Germinal center (tissue), 1 donor: ENCODE data around the gene TENM3.

Experiments
- DNase-seq: peaks from one replicate; pipeline ENCODE4 v3.0.0; 2012; ENCODE audit warnings: mixed read lengths, low spot score

The TENM3 gene

GRCh38 chr4:182741914-182742313 is 498.7 kb downstream of the TENM3 start:
- DNase-seq: no peak

- DNase-seq: no peak
Measured at GRCh38 chr4:182743815-182744214, 500.6 kb downstream of the TENM3 start.

- no peak for DNase-seq
Measured at GRCh38 chr4:182745237-182745636, 502.0 kb downstream of the TENM3 start.

GRCh38 chr4:182746876-182747275 is 503.7 kb downstream of the TENM3 start:
- DNase-seq: no peak

- DNase-seq: no peak
Measured at GRCh38 chr4:182748283-182748682, 505.1 kb downstream of the TENM3 start.

- DNase-seq: no peak
Measured at GRCh38 chr4:182748949-182749348, 505.7 kb downstream of the TENM3 start.

GRCh38 chr4:182749667-182750167 is 506.5 kb downstream of the TENM3 start:
- DNase-seq: no peak

GRCh38 chr4:182752158-182752910 is 509.1 kb downstream of the TENM3 start:
- DNase-seq: no peak

GRCh38 chr4:182754895-182755294 is 511.7 kb downstream of the TENM3 start:
- no peak for DNase-seq

- no peak for DNase-seq
Measured at GRCh38 chr4:182756161-182756690, 513.0 kb downstream of the TENM3 start.

GRCh38 chr4:182758273-182758672 is 515.1 kb downstream of the TENM3 start:
- no peak for DNase-seq

- no peak for DNase-seq
Measured at GRCh38 chr4:182760551-182761043, 517.4 kb downstream of the TENM3 start.

GRCh38 chr4:182764137-182764536 is 520.9 kb downstream of the TENM3 start:
- DNase-seq: no peak

GRCh38 chr4:182764642-182765041 is 521.4 kb downstream of the TENM3 start:
- DNase-seq: no peak

- DNase-seq: no peak
Measured at GRCh38 chr4:182765987-182766856, 523.0 kb downstream of the TENM3 start.

GRCh38 chr4:182766857-182767250 is 523.7 kb downstream of the TENM3 start:
- no peak for DNase-seq

- DNase-seq: no peak
Measured at GRCh38 chr4:182768838-182769237, 525.6 kb downstream of the TENM3 start.

- DNase-seq: no peak
Measured at GRCh38 chr4:182770259-182770995, 527.2 kb downstream of the TENM3 start.

GRCh38 chr4:182770996-182771514 is 527.9 kb downstream of the TENM3 start:
- DNase-seq: no peak

GRCh38 chr4:182775075-182775474 is 531.9 kb downstream of the TENM3 start:
- no peak for DNase-seq

GRCh38 chr4:182776376-182777105 is 533.3 kb downstream of the TENM3 start:
- no peak for DNase-seq
